K562 (cell line): ENCODE data around the gene ADPRHL1. TPM values are rescaled to one million over a fixed set of nuclear protein-coding genes. Genes with fewer than 3 reads are reported as not detected.
A peak's percentile ranks its signal among the peaks of the same experiment; 100 is the strongest.

Experiments
- ATAC-seq: fragments of 200-7000 bp; cut with Tn5 transposase; 3 replicates; pipeline ENCODE4 v1.9.1; 2020; ENCODE audit warnings: moderate library complexity
- BruUV-seq: library from RNA; stranded (reverse); fragments of 400-500 nt; replicated peaks from 2 replicates; lab custom pipeline; 2021; lab: Mats Ljungman, UMichigan
- CTCF ChIA-PET: fragments of 300-600 bp; formaldehyde crosslinking; extraction: SDS; loops from one replicate; lab custom pipeline; 2021; ENCODE audit warnings: low intra/inter-chr PET ratio; lab: Yijun Ruan, JAX
- POLR2A ChIA-PET: fragments of 300-600, 350-650 bp; sonication (Branson Sonifier 250); formaldehyde crosslinking; extraction: SDS; loops from one replicate; lab custom pipeline; 2021; ENCODE audit warnings: antibody characterized with exemption, inconsistent platforms; lab: Yijun Ruan, JAX
- DNase-seq, 4 experiments: peaks; one replicate each; pipeline versions ENCODE4 v3.0.0 to v3.0.0-alpha.2; 2011 to 2018; ENCODE audit warnings: low spot score in 3 of 4, mixed read lengths in 3 of 4; ENCODE audit errors: extremely low read depth in 1 of 4
- FAIRE-seq: peaks from 2 replicates; lab custom pipeline; 2011; peaks lifted over from hg19 to GRCh38; lab: Jason Lieb, UNC
- H2AFZ ChIP-seq: 2 replicates; pipeline ENCODE4 v1.6.0; 2011; ENCODE audit warnings: low read depth, low read length, control low read depth, inconsistent platforms
- H3K27ac ChIP-seq: fragments of 200-600 bp; 3 replicates; pipeline ENCODE4 v1.8.0; 2011; ENCODE audit warnings: low read depth, mild to moderate bottlenecking, control low read depth, inconsistent platforms, low read length, moderate library complexity, mixed read lengths; ENCODE audit errors: extremely low read depth
- H3K27me3 ChIP-seq, 2 experiments: fragments of 300-600 bp in 1 of 2; 2 replicates in 1 of 2; 3 replicates in 1 of 2; pipeline versions ENCODE4 v1.6.0 to v1.8.0; 2011; ENCODE audit warnings: inconsistent platforms in 2 of 2, low read length in 2 of 2, mild to moderate bottlenecking in 1 of 2, mixed read lengths in 1 of 2, moderate library complexity in 1 of 2; ENCODE audit not compliant: control insufficient read depth in 2 of 2, insufficient read depth in 2 of 2
- H3K36me3 ChIP-seq: fragments of 300-600 bp; 3 replicates; pipeline ENCODE4 v1.8.0; 2011; ENCODE audit warnings: mild to moderate bottlenecking, low read length, inconsistent platforms; ENCODE audit not compliant: control insufficient read depth, insufficient read depth
- H3K4me1 ChIP-seq, 2 experiments: fragments of 200-600 bp in 1 of 2; replicated peaks in 1 of 2; 2 replicates in 1 of 2; 3 replicates in 1 of 2; pipeline versions ENCODE4 v1.5.1 to v1.8.0; 2011; ENCODE audit warnings: inconsistent platforms in 2 of 2, low read length in 2 of 2, mild to moderate bottlenecking in 1 of 2, mixed read lengths in 1 of 2, moderate library complexity in 1 of 2; ENCODE audit not compliant: control insufficient read depth in 2 of 2, insufficient read depth in 2 of 2
- H3K4me2 ChIP-seq: 2 replicates; pipeline ENCODE4 v1.6.1; 2011; ENCODE audit warnings: low read length, control low read depth, inconsistent platforms, mixed read lengths; ENCODE audit not compliant: insufficient read depth
- H3K4me3 ChIP-seq: fragments of 200-600 bp; sonication (generic), shearing (Covaris generic); 2 replicates; pipeline ENCODE4 v1.5.1; 2016; ENCODE audit warnings: control low read depth, inconsistent platforms
- H3K79me2 ChIP-seq: fragments of 200-600 bp; 3 replicates; pipeline ENCODE4 v1.8.0; 2011; ENCODE audit warnings: low read length, inconsistent platforms; ENCODE audit not compliant: control insufficient read depth, insufficient read depth
- H3K9ac ChIP-seq, 2 experiments: 2 replicates each; pipeline versions ENCODE4 v1.6.0 to v1.6.1; 2011; ENCODE audit warnings: low read depth in 2 of 2, low read length in 2 of 2, control low read depth in 1 of 2, inconsistent platforms in 1 of 2, mild to moderate bottlenecking in 1 of 2, mixed read lengths in 1 of 2; ENCODE audit not compliant: insufficient read depth in 1 of 2
- H3K9me1 ChIP-seq: one replicate; pipeline ENCODE4 v1.6.0; 2011; ENCODE audit warnings: inconsistent platforms, mild to moderate bottlenecking, low read length, moderate library complexity; ENCODE audit not compliant: control insufficient read depth, insufficient read depth
- H3K9me3 ChIP-seq: replicated peaks from 2 replicates; pipeline ENCODE4 v1.5.1; 2011; ENCODE audit warnings: low read depth, low read length, inconsistent platforms; ENCODE audit not compliant: control insufficient read depth, insufficient read depth
- H4K20me1 ChIP-seq: replicated peaks from 2 replicates; pipeline ENCODE4 v1.6.1; 2011; ENCODE audit warnings: low read length, inconsistent platforms, mixed read lengths; ENCODE audit not compliant: control insufficient read depth, insufficient read depth
- CBX8 ChIP-seq: fragments of 200-600 bp; sonication (generic); IDR thresholded peaks from 2 replicates; pipeline ENCODE4 v1.6.1; 2012; ENCODE audit warnings: borderline replicate concordance, mixed run types, low read depth, mild to moderate bottlenecking, moderate library complexity, mixed read lengths, low read length, control low read depth, inconsistent platforms; ENCODE audit not compliant: poor library complexity, severe bottlenecking; ENCODE audit errors: extremely low read depth
- ELF4 ChIP-seq: fragments of 450-650 bp; formaldehyde crosslinking; IDR thresholded peaks from 2 replicates; pipeline ENCODE4 v1.4.0; 2022; ENCODE audit warnings: missing genetic modification characterization
- ESRRA ChIP-seq: fragments of 450-650 bp; IDR thresholded peaks from 2 replicates; pipeline ENCODE4 v1.6.1; 2014; ENCODE audit warnings: low read depth, mild to moderate bottlenecking, moderate library complexity, borderline replicate concordance
- NFIX ChIP-seq: fragments of 250-450 bp; sonication (Bioruptor Pico); IDR thresholded peaks from 2 replicates; pipeline ENCODE4 v1.4.0; 2020; ENCODE audit warnings: low read depth, mild to moderate bottlenecking, moderate library complexity
- TEAD2 ChIP-seq: fragments of 450-650 bp; IDR thresholded peaks from 2 replicates; pipeline ENCODE4 v1.6.1; 2016; ENCODE audit warnings: missing genetic modification characterization, control low read depth, missing compliant biosample characterization
- WGBS: fragments of 100-300 bp; shearing (Covaris generic); methylation state at CpG from one replicate; pipeline ENCODE4 v1.1.6; 2016; ENCODE audit warnings: low coverage, mixed read lengths; ENCODE audit not compliant: insufficient coverage; ENCODE audit errors: missing lambda C conversion rate; 5-methylcytosine and 5-hydroxymethylcytosine counted together
- in situ Hi-C: fragments of 300-500 bp; cut with MboI; formaldehyde crosslinking; loops from 4 replicates; pipeline ENCODE4 v1.15.0; 2018; ENCODE audit warnings: inconsistent platforms, mixed read lengths
- intact Hi-C: fragments of 100-400 bp; cut with micrococcal nuclease; formaldehyde crosslinking; loops from 2 replicates; pipeline ENCODE4 v1.14.2; 2022
- polyA plus RNA-seq, 8 experiments: library from polyadenylated mRNA; depleted of rRNA in 4 of 8; stranded (reverse) in 5 of 8; unstranded in 3 of 8; fragments of >200 nt; fragmentation: Nextera tagmentation in 2 of 8; fragmentation: Illumina TruSeq in 1 of 8; extraction: Ambion mirVana in 2 of 8; extraction: Trizol in 1 of 8; gene quantifications; 2 replicates each; pipeline versions ENCODE4 v1.2.1 to v1.2.3, GENCODE V29; 2011 to 2014; ENCODE audit warnings: inconsistent platforms in 1 of 8, missing spikeins in 1 of 8
- total RNA-seq, 7 experiments: library from RNA; depleted of rRNA in 6 of 7; stranded (reverse); fragments of >200 nt in 6 of 7; fragmentation: Illumina TruSeq in 2 of 7; extraction: Trizol in 2 of 7; gene quantifications; 2 replicates each; pipeline versions ENCODE4 v1.2.1 to v1.2.3, GENCODE V29; 2011 to 2021; ENCODE audit warnings: low replicate concordance in 1 of 7
- TF ChIP-seq, protein P1 (sequence below): fragments of 450-650 bp; formaldehyde crosslinking; IDR thresholded peaks from 2 replicates; pipeline ENCODE4 v1.4.0; 2022; ENCODE audit warnings: missing genetic modification characterization
- TF ChIP-seq, protein P2 (sequence below): fragments of 450-650 bp; IDR thresholded peaks from 2 replicates; pipeline ENCODE4 v1.6.1; 2016; ENCODE audit warnings: borderline replicate concordance
- TF ChIP-seq, protein P3 (sequence below): sonication (generic); formaldehyde crosslinking; IDR thresholded peaks from 2 replicates; pipeline ENCODE4 v1.8.0; 2022; ENCODE audit warnings: missing genetic modification reagents, mild to moderate bottlenecking, borderline replicate concordance

ADPRHL1 gene
- total and polyA plus RNA-seq, 9 of the 15 experiments (the other 6 are each of a cell fraction or from before 2014, with no cell fraction given) = 0.06 to 0.76 (median 0.37) TPM; not detected in 1

DNA sequence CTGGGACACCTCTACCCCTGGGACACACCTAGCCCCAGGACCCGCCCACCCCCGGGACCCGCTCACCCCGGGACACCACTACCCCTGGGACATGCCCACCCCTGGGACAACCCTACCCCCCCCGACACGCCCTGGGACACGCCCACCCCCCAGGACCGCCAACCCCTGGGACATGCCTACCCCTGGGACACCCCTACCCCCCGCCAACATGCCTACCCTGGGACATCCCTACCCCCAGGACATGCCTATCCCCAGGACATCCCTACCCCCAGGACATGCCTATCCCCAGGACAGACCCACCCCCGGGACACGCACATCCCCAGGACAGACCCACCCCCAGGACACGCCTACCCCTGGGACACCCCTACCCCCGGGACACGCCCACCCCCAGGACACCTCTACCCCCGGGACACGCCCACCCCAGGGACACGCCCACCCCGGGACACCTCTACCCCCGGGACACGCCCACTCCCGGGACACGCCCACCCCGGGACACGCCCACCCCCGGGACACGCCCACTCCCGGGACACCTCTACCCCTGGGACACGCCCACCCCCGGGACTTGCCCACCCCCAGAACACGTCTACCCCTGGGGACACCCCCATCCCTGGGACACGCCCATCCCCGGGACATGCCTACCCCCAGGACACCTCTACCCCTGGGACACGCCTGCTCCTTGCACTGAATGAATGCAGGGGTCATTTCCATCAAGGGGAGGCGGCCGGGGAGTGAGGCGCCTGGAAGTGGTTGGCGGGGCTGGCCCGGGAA lies 32.3 kb downstream of the ADPRHL1 start:
- Histone ChIP-seq H3K27me3 (peaks cover 11 to 46% of the 10 kb centered on the region in 2 experiments; a peak in 4 of 5 replicates), H2AFZ (no peak overlapping the region), H3K27ac (no peak overlapping the region), H3K4me2 (peak overlapping the region; percentile 60; the same call in 1 of the 2 replicates), H3K4me1 (peaks cover 7 to 28% of the 10 kb centered on the region in 2 experiments; a peak in 3 of 5 replicates), H4K20me1 (no peaks in the 10 kb centered on the region), H3K9ac (no peak overlapping the region), H3K36me3 (no peaks in the 10 kb centered on the region), H3K4me3 (no peak overlapping the region), H3K9me1 (no peaks in the 10 kb centered on the region), H3K9me3 (no peaks in the 10 kb centered on the region), H3K79me2 (no peaks in the 10 kb centered on the region)
- CTCF ChIA-PET = no interaction called here
- in situ Hi-C loops (no loop called here), intact Hi-C loops (no loop called here)
- no TSS peak for BruUV-seq
- DNase-seq (peak; percentile 40 to 81 (median 74)), FAIRE-seq (no peak), ATAC-seq (peak; percentile 81)
- POLR2A ChIA-PET = no interaction called here
- TF ChIP-seq ELF4 (CRISPR knock-in tag) (no peak), TEAD2 (no peak), NFIX (no peak), CBX8 (no peak), ESRRA (no peak)
- TF ChIP-seq, protein P1, sequence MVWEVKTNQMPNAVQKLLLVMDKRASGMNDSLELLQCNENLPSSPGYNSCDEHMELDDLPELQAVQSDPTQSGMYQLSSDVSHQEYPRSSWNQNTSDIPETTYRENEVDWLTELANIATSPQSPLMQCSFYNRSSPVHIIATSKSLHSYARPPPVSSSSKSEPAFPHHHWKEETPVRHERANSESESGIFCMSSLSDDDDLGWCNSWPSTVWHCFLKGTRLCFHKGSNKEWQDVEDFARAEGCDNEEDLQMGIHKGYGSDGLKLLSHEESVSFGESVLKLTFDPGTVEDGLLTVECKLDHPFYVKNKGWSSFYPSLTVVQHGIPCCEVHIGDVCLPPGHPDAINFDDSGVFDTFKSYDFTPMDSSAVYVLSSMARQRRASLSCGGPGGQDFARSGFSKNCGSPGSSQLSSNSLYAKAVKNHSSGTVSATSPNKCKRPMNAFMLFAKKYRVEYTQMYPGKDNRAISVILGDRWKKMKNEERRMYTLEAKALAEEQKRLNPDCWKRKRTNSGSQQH = no peak
- TF ChIP-seq, protein P2, sequence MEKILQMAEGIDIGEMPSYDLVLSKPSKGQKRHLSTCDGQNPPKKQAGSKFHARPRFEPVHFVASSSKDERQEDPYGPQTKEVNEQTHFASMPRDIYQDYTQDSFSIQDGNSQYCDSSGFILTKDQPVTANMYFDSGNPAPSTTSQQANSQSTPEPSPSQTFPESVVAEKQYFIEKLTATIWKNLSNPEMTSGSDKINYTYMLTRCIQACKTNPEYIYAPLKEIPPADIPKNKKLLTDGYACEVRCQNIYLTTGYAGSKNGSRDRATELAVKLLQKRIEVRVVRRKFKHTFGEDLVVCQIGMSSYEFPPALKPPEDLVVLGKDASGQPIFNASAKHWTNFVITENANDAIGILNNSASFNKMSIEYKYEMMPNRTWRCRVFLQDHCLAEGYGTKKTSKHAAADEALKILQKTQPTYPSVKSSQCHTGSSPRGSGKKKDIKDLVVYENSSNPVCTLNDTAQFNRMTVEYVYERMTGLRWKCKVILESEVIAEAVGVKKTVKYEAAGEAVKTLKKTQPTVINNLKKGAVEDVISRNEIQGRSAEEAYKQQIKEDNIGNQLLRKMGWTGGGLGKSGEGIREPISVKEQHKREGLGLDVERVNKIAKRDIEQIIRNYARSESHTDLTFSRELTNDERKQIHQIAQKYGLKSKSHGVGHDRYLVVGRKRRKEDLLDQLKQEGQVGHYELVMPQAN = no peak
- TF ChIP-seq, protein P3, sequence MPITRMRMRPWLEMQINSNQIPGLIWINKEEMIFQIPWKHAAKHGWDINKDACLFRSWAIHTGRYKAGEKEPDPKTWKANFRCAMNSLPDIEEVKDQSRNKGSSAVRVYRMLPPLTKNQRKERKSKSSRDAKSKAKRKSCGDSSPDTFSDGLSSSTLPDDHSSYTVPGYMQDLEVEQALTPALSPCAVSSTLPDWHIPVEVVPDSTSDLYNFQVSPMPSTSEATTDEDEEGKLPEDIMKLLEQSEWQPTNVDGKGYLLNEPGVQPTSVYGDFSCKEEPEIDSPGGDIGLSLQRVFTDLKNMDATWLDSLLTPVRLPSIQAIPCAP = no peak
- 6% methylated on average over 13 of the region's 38 CpGs for WGBS
